Measurements from ENCODE around the gene SUGT1. TPM values are rescaled to one million over a fixed set of nuclear protein-coding genes. Genes with fewer than 3 reads are reported as not detected.

SUGT1 gene
- total RNA-seq, 3 donors from 2014 or later, result 41.3 to 57.7 (median 44.6) TPM

- no peak for DNase-seq
- H3K4me3 ChIP-seq, result no peak overlapping the region
- TF ChIP-seq, protein P1, sequence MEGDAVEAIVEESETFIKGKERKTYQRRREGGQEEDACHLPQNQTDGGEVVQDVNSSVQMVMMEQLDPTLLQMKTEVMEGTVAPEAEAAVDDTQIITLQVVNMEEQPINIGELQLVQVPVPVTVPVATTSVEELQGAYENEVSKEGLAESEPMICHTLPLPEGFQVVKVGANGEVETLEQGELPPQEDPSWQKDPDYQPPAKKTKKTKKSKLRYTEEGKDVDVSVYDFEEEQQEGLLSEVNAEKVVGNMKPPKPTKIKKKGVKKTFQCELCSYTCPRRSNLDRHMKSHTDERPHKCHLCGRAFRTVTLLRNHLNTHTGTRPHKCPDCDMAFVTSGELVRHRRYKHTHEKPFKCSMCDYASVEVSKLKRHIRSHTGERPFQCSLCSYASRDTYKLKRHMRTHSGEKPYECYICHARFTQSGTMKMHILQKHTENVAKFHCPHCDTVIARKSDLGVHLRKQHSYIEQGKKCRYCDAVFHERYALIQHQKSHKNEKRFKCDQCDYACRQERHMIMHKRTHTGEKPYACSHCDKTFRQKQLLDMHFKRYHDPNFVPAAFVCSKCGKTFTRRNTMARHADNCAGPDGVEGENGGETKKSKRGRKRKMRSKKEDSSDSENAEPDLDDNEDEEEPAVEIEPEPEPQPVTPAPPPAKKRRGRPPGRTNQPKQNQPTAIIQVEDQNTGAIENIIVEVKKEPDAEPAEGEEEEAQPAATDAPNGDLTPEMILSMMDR (IDR thresholded peaks at IDR 0.05), result no peak
- intact Hi-C loops (cut with DNase I, micrococcal nuclease), result no loop called here
- no peak for ATAC-seq
- H3K4me1 ChIP-seq (ENCODE audit: low read depth), result no peaks in the 10 kb centered on the region
- H3K9me3 ChIP-seq, result no peaks in the 10 kb centered on the region
- no peaks in the 10 kb centered on the region for H3K36me3 ChIP-seq (ENCODE audit: low read depth)
Measured at GRCh38 chr13:52686376-52686775, 33.7 kb downstream of the SUGT1 start.

- TF ChIP-seq, protein P1 (IDR thresholded peaks at IDR 0.05), result no peak
- H3K4me1 ChIP-seq (ENCODE audit: low read depth), result no peaks in the 10 kb centered on the region
Measured at GRCh38 chr13:52695856-52696255, 43.2 kb downstream of the SUGT1 start.

DNA sequence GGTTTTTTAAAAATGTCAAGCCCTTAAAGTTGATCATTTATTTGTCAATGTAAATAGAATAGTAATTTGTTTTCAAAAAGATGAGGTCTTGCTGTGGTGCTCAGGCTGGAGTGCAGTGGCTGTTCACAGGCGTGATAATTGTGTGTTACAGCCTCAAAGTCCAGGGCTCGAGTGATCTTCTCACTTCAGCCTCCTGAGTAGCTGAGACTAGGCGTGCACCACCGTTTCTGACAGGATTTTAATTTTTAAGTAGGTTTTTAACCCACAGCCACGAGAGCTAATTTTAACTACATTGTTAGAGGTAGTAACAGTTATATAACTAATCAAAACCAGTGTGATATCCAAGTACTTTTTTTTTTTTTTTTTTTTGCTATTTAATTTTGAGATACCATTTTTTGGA, 43.9 kb downstream of the SUGT1 start:
- Histone ChIP-seq H3K4me1 (ENCODE audit: low read depth) (no peaks in the 10 kb centered on the region), H3K36me3 (ENCODE audit: low read depth) (no peaks in the 10 kb centered on the region), H3K4me3 (no peak overlapping the region), H3K9me3 (no peaks in the 10 kb centered on the region)
- DNase-seq (no peak), ATAC-seq (no peak)
- intact Hi-C loops (cut with DNase I, micrococcal nuclease), result no loop called here
- TF ChIP-seq, protein P1 (IDR thresholded peaks at IDR 0.05), result no peak

More at GRCh38 chr13:52695856-52696255, 43.2 kb downstream of the SUGT1 start:
- no peaks in the 10 kb centered on the region for H3K9me3 ChIP-seq
- H3K4me3 ChIP-seq, result no peak overlapping the region
- DNase-seq (no peak), ATAC-seq (no peak)
- no peaks in the 10 kb centered on the region for H3K36me3 ChIP-seq (ENCODE audit: low read depth)
- intact Hi-C loops (cut with DNase I, micrococcal nuclease), result no loop called here

DNA sequence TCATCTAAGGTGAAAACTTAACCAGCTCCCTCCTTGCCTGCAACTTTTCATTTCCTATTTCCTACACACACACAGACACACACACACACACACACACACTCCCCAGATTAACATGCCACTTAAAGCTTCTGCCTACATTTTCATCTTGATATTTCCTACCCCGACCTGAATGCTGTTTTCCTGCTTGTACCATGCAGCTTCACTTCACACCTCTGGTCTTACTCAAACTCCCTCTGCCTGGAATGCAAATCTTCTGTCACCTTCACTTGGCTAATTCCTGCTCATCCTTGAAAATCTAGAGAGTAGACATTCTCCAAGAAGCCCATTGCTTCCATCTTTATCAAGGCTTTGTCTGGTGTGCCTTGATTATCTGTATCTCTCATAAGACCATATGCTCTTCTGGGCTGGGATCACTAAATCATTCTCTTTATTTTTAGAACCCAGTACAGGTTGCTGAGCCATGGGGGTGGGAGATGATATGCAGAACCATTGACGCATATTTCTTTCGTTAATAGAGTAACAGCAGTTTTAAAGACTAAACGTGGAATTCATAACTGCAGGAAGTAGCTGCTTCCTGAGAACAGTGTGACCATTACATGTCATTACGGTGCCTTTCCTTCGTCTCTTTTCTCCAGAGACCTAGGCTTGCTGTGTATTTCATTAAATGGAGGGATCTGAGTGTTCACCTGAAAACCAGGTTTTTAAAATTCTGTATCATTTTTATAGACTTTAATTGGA, 49.3 kb downstream of the SUGT1 start:
- intact Hi-C loops (cut with DNase I, micrococcal nuclease), result no loop called here

GRCh38 chr13:52703482-52703881, 50.8 kb downstream of the SUGT1 start:
- Histone ChIP-seq H3K36me3 (ENCODE audit: low read depth) (no peaks in the 10 kb centered on the region), H3K9me3 (no peaks in the 10 kb centered on the region), H3K4me3 (no peak overlapping the region), H3K4me1 (ENCODE audit: low read depth) (no peaks in the 10 kb centered on the region)
- intact Hi-C loops (cut with DNase I, micrococcal nuclease), result no loop called here
- DNase-seq, result no peak
- TF ChIP-seq, protein P1 (IDR thresholded peaks at IDR 0.05), result no peak
- ATAC-seq, result no peak

More for the DNA sequence above, 49.3 kb downstream of the SUGT1 start:
- Histone ChIP-seq H3K4me1 (ENCODE audit: low read depth) (no peaks in the 10 kb centered on the region), H3K36me3 (ENCODE audit: low read depth) (no peaks in the 10 kb centered on the region), H3K9me3 (no peaks in the 10 kb centered on the region), H3K4me3 (no peak overlapping the region)
- no peak for ATAC-seq
- no peak for DNase-seq
- TF ChIP-seq, protein P1 (IDR thresholded peaks at IDR 0.05), result no peak

All from mucosa of descending colon (tissue), 3 donors.